ENCODE data around the gene KEL.

Gene KEL

GRCh38 chr7:142933624-142934023, 28.5 kb downstream of the KEL start, which contains the start of gene TRPV5:
Gene TRPV5 (minus strand): TSS chr7:142933746. CDS start chr7:142933459, 287 bp downstream.
- Histone ChIP-seq H3K9me3 (ENCODE audit: insufficient read depth, low read length) (no peaks in the 10 kb centered on the region), H3K27me3 (ENCODE audit: low read length) (no peaks in the 10 kb centered on the region), H3K4me2 (ENCODE audit: low read depth, low read length, poor library complexity, severe bottlenecking) (no peak within 1 kb of the TSS), H4K20me1 (ENCODE audit: low read depth, low read length) (no peaks in the 10 kb centered on the region), H3K9me2 (replicated peaks; ENCODE audit: insufficient read depth, low read length) (no peaks in the 10 kb centered on the region), H3K9ac (ENCODE audit: low read length) (no peak within 1 kb of the TSS), H3K79me2 (ENCODE audit: insufficient read depth, low read length) (no peaks in the 10 kb centered on the region), H3K36me3 (ENCODE audit: low read length) (no peaks in the 10 kb centered on the region), H3K27ac (ENCODE audit: low read depth, low read length) (no peak within 1 kb of the TSS), H2AFZ (ENCODE audit: low read depth, low read length, severe bottlenecking) (no peak within 1 kb of the TSS), H3K4me3 (ENCODE audit: insufficient read depth, low read length, poor library complexity, severe bottlenecking) (no peak within 1 kb of the TSS), H3F3A (ENCODE audit: insufficient read depth) (no peaks in the 10 kb centered on the region)
- TF ChIP-seq CTCF (IDR thresholded peaks at IDR 0.05; ENCODE audit: insufficient read depth, low read length, poor library complexity, severe bottlenecking) (no peak), EZH2phosphoT487 (conservative IDR thresholded peaks at IDR 0.05; ENCODE audit: low read length) (no peak)

- H4K20me1 ChIP-seq (ENCODE audit: low read depth, low read length) = no peaks in the 10 kb centered on the region
- no peak overlapping the region for H2AFZ ChIP-seq (ENCODE audit: low read depth, low read length, severe bottlenecking)
- no peaks in the 10 kb centered on the region for H3K27me3 ChIP-seq (ENCODE audit: low read length)
- no peaks in the 10 kb centered on the region for H3K9me2 ChIP-seq (replicated peaks; ENCODE audit: insufficient read depth, low read length)
- H3K9me3 ChIP-seq (ENCODE audit: insufficient read depth, low read length) = no peaks in the 10 kb centered on the region
- no peak overlapping the region for H3K4me3 ChIP-seq (ENCODE audit: insufficient read depth, low read length, poor library complexity, severe bottlenecking)
- H3F3A ChIP-seq (ENCODE audit: insufficient read depth) = no peaks in the 10 kb centered on the region
- no peak for TF ChIP-seq EZH2phosphoT487 (conservative IDR thresholded peaks at IDR 0.05; ENCODE audit: low read length)
- TF ChIP-seq CTCF (IDR thresholded peaks at IDR 0.05; ENCODE audit: insufficient read depth, low read length, poor library complexity, severe bottlenecking) = no peak
- no peak overlapping the region for H3K4me2 ChIP-seq (ENCODE audit: low read depth, low read length, poor library complexity, severe bottlenecking)
- no peaks in the 10 kb centered on the region for H3K79me2 ChIP-seq (ENCODE audit: insufficient read depth, low read length)
- H3K27ac ChIP-seq (ENCODE audit: low read depth, low read length) = no peak overlapping the region
- no peak overlapping the region for H3K9ac ChIP-seq (ENCODE audit: low read length)
- no peaks in the 10 kb centered on the region for H3K36me3 ChIP-seq (ENCODE audit: low read length)
Measured at GRCh38 chr7:142933092-142933475, 29.1 kb downstream of the KEL start.

GRCh38 chr7:142932386-142933091, 29.6 kb downstream of the KEL start:
- Histone ChIP-seq H3K27me3 (ENCODE audit: low read length) (no peaks in the 10 kb centered on the region), H3K9me3 (ENCODE audit: insufficient read depth, low read length) (no peaks in the 10 kb centered on the region), H3F3A (ENCODE audit: insufficient read depth) (no peaks in the 10 kb centered on the region), H3K27ac (ENCODE audit: low read depth, low read length) (no peak overlapping the region), H3K9me2 (replicated peaks; ENCODE audit: insufficient read depth, low read length) (no peaks in the 10 kb centered on the region), H3K4me3 (ENCODE audit: insufficient read depth, low read length, poor library complexity, severe bottlenecking) (no peak overlapping the region), H3K9ac (ENCODE audit: low read length) (no peak overlapping the region), H3K4me2 (ENCODE audit: low read depth, low read length, poor library complexity, severe bottlenecking) (no peak overlapping the region), H3K36me3 (ENCODE audit: low read length) (no peaks in the 10 kb centered on the region), H2AFZ (ENCODE audit: low read depth, low read length, severe bottlenecking) (no peak overlapping the region), H3K79me2 (ENCODE audit: insufficient read depth, low read length) (no peaks in the 10 kb centered on the region), H4K20me1 (ENCODE audit: low read depth, low read length) (no peaks in the 10 kb centered on the region)
- TF ChIP-seq EZH2phosphoT487 (conservative IDR thresholded peaks at IDR 0.05; ENCODE audit: low read length) (no peak), CTCF (IDR thresholded peaks at IDR 0.05; ENCODE audit: insufficient read depth, low read length, poor library complexity, severe bottlenecking) (no peak)
